GM12874 (cell line): Measurements from ENCODE around the gene GNS.

Source experiments
- TF ChIP-seq, protein P1 (sequence below): IDR thresholded peaks from 2 replicates; pipeline ENCODE4 v1.5.1; 2011; ENCODE audit warnings: low read depth, mild to moderate bottlenecking, control low read depth, low read length, moderate library complexity; ENCODE audit not compliant: insufficient read depth

GNS gene

GRCh38 chr12:64733857-64734256 is 25.3 kb downstream of the GNS start:
- TF ChIP-seq, protein P1, sequence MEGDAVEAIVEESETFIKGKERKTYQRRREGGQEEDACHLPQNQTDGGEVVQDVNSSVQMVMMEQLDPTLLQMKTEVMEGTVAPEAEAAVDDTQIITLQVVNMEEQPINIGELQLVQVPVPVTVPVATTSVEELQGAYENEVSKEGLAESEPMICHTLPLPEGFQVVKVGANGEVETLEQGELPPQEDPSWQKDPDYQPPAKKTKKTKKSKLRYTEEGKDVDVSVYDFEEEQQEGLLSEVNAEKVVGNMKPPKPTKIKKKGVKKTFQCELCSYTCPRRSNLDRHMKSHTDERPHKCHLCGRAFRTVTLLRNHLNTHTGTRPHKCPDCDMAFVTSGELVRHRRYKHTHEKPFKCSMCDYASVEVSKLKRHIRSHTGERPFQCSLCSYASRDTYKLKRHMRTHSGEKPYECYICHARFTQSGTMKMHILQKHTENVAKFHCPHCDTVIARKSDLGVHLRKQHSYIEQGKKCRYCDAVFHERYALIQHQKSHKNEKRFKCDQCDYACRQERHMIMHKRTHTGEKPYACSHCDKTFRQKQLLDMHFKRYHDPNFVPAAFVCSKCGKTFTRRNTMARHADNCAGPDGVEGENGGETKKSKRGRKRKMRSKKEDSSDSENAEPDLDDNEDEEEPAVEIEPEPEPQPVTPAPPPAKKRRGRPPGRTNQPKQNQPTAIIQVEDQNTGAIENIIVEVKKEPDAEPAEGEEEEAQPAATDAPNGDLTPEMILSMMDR, result no peak

- TF ChIP-seq, protein P1, result no peak
These were observed 27.5 kb downstream of the GNS start for GRCh38 chr12:64731683-64732082.

GRCh38 chr12:64730588-64730969 is 28.6 kb downstream of the GNS start:
- TF ChIP-seq, protein P1, result no peak

GRCh38 chr12:64729909-64730587 is 29.2 kb downstream of the GNS start:
- TF ChIP-seq, protein P1, result no peak

- TF ChIP-seq, protein P1, result no peak
These were observed 34.9 kb downstream of the GNS start for GRCh38 chr12:64724201-64724745.

DNA sequence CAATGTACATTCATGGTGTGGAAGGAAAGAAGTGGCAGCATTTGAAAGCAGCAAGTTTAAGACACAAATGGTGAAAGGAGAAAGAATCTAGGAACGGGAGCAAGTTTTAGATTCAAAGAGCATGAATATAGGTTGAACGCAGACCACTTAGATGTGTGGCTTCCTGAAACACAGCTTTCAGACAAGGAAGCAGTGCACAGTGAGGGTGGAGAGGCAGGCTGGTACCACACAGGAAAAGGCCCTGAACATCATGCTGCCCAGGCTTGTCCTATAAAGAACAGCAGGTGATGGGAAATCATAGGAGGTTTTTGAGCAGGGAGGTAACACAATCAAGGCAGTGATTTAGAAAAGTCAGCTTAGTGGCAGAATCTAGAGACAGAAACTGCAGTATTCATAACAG is 35.6 kb downstream of the GNS start:
- TF ChIP-seq, protein P1, result no peak

- TF ChIP-seq, protein P1, result no peak
These were observed 36.4 kb downstream of the GNS start for GRCh38 chr12:64722835-64723234.
